ENCODE results near the gene SP4.
"Not testable (repeated sequence)": the region's sequence is repeated elsewhere in the genome, so short reads cannot be mapped to it uniquely, and the experiment has no call there.

The SP4 gene

DNA sequence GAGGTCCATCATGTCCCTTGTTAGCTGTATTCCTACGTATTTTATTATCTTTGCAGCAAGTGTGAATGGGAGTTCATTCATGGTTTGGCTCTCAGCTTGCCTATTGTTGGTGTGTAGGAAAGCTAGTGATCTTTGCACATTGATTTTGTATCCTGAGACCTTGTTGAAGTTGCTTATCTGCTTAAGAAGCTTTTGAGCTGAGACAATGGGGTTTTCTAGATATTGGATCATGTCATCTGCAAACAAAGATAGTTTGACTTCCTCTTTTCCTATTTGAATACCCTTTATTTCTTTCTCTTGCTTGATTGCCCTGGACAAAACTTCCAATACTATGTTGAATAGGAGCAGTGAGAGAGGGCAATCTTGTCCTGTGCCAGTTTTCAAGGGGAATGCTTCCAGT lies 104.6 kb downstream of the SP4 start:
- not testable (repeated sequence) for DNase-seq

DNA sequence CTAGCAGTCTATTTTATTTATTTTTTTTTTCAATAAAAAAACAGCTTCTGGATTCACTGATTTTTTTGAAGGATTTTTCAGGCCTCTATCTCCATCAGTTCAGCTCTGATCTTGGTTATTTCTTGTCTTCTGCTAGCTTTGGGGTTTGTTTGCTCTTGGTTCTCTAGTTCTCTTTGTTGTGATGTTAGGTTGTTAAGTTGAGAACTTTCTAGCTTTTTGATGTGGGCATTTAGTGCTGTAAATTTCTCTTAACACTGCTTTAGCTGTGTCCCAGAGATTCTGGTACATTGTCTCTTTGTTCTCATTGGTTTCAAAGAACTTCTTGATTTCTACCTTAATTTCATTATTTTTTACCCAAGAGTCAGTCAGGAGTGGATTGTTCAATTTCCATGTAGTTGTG lies 105.8 kb downstream of the SP4 start:
- DNase-seq: not testable (repeated sequence)

DNA sequence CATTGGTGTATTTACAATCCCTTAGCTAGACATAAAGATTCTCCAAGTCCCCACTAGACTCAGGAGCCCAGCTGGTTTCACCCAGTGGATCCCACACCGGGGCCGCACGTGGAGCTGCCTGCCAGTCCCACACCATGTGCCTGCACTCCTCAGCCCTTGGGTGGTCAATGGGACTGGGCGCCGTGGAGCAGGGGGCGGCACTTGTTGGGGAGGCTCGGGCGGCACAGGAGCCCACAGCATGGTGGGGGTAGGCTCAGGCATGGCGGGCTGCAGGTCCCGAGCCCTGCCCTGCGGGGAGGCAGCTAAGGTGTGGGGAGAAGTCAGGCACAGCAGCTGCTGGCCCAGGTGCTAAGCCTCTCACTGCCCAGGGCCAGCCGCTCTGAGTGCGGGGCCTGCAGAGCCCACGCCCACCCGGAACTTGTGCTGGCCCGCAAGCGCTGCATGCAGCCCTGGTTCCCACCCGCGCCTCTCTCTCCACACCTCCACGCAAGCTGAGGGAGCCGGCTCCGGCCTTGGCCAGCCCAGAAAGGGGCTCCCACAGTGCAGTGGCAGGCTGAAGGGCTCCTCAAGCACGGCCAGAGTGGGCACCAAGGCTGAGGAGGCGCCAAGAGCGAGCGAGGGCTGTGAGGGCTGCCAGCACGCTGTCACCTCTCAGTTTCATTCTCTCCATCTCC lies 108.7 kb downstream of the SP4 start:
- DNase-seq: not testable (repeated sequence)

DNA sequence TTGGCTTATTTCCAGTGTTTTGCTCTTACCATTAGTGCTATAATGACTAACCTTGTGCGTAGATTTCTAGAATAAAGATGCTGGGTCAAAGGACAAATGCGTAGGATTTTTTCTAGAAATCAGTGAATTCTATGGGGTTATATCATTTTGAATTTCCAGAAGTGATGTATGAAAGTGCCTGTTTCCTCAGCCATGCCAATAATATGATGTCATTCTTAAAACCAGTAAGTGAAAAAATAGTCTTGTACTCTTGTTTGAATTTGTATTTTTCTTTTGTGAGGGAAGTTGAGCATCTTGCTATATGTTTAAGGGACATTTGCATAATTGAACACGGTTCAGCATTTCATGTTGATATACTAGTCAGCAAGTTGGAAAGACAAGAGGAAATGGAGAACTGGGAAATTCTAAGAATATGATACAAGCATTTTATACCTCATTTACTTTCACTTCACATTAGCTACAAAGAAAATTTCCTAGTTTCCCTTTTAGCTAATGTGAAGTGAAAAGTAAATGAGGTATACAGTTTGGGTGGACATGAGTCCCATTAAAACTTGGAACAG lies 111.1 kb downstream of the SP4 start:
- no peak for DNase-seq

DNA sequence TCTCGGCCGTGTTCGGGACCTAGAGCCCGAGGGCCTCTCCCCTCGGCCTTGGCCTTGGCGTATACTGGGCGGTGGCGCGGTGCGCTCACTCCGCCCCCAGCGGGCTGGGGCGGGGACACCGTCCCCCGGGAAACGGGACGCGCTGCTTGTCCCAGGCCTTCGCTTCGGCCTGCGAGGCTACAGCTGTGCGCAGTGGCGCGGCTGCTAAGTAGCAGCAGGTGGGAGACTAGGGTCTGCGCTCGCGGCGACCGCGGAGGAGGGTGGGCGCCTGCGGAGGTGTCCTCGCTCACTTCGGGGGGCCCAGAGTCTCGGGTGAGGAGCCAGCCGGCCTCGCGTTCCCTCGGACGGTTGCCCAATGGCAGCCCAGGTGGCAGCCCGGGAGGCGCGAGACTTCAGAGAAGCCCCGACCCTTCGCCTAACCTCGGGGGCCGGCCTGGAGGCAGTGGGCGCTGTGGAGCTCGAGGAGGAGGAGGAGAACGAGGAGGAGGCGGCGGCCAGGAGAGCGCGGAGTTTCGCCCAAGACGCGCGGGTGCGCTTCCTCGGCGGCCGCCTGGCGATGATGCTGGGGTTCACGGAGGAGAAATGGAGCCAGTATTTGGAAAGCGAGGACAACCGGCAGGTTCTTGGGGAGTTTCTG lies 115.1 kb downstream of the SP4 start, which contains the start of gene DNAH11:
TSS of gene DNAH11 (plus strand) at position 149 of the 637 bp plus-strand sequence. CDS start at position 356, 207 bp downstream.
- no peak for DNase-seq

DNA sequence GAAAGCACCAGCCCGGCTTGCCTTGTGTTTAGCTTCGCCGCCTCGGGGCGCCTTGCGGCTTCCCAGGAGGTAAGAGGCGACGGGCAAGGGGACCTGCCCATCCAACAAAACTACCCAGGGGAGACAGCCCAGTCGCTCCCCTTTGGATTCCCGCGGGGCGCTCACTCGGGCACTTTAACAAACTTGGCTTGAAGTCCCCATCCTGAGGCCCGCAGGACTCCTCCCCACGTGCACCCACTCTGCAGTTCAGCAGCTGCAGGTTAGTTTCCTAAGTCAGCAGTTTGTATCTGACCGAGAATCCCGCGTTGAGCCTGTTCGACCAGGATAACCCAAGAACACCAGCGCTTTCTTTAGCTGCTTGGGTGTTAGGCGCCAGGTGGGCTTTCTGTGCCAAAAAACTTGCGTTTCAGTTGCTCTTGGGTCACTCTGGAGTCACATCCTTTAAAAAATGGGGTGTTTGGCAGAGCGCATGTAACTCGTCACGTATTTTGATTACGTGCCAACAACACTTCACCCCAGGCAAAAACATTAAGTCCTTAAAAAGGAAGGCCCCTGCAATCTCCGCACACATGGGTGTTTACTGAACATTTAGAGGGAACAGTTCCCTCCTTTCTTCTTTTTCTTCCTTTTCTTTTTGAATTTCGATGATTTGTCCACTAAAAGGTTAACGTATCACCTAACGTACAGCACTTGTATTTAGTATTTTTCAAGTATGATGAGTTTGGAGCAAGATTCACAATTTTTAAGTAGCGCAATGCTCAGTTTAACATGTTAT lies 115.8 kb downstream of the SP4 start:
- DNase-seq: no peak

DNA sequence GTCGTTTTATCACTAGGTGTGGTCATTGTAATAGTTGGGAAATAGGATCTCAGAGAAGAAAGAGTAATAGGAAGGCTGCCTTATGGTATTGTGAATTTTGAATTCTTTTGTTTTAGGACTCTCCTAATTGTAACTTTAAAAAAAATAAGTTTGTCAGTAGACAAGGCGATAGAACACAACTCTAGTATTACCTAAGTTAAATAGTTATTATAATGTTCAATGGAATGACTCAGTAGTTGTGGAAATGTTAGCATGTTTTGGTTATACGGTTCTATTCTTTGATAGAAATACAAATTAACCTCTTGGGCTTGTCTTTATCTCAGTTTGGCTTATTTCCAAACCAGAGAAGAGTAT lies 116.4 kb downstream of the SP4 start:
- DNase-seq: no peak

DNA sequence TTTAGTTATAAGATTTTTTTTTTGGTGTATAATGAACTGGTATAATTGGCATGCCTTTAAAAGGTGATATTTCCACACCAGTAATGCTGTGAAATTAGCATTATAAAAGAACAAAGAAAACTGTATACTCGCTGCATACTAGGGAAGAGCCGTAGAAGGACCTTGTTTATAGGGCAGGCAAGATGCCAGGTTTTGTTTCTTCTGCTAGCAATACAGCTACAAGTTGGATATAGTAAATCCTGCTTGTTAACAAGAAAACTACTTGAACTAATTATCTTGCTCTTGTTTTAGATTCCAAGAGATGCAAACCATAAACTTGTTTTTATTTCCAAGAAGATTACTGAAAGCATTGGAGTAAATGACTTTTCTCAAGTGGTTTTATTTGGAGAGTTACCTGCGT lies 116.8 kb downstream of the SP4 start:
- no peak for DNase-seq

DNA sequence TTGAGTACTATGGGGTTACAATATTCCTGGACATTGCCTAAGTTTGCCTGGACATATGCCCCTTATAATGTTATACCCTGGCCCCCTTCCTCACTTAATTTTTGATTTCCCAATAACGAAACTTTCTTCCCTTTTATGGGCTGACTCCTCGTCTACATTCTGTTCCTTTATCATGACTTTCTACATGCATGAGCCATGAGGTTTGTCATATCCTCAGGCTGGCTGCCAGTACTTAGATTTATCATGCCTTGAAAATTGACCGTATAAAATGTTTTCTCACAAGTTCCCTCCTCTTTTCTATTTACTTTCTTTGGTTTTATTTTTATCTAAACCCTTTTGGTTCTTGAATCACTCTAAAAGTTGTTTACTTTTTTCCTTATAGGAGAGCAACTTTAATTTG lies 119.6 kb downstream of the SP4 start:
- no peak for DNase-seq

DNA sequence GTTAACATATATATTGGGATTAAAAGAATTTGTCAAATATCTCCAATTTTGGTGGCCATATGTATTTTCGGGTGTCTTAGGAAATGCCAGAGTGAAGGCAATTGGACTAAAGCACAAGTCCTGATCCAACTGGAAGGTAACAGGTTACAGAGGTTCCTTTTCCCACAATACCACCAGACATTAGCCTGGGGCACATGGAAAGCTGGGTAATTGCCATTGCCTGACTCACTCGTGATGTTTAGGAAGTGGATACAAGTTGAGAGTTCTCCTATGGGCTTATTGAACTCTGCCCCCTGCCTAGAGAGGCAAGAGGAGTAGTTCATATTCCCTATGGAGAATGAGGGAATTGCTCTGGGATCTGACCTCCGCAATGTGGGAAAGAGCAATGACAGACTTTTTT lies 120.6 kb downstream of the SP4 start:
- DNase-seq: no peak

DNA sequence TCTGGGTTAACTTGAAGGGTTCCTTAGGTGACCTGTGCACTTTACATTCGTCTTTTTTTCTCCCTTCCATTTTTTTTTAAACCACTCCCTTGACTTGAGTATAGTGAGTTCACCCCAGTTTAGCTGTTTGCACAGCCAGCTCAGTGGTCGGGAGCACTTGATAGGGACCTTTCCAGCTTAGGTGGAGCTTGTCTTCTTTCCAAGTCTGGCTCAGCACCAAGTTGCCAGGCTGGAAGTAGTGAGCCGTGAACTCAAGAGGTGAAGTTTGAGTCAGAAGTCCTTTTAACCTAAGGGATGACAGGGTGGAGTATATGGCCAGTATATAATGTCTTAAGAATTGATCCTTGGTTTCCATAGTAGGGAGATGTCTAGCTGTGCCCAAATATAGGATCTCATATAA lies 122.2 kb downstream of the SP4 start:
- DNase-seq: no peak

DNA sequence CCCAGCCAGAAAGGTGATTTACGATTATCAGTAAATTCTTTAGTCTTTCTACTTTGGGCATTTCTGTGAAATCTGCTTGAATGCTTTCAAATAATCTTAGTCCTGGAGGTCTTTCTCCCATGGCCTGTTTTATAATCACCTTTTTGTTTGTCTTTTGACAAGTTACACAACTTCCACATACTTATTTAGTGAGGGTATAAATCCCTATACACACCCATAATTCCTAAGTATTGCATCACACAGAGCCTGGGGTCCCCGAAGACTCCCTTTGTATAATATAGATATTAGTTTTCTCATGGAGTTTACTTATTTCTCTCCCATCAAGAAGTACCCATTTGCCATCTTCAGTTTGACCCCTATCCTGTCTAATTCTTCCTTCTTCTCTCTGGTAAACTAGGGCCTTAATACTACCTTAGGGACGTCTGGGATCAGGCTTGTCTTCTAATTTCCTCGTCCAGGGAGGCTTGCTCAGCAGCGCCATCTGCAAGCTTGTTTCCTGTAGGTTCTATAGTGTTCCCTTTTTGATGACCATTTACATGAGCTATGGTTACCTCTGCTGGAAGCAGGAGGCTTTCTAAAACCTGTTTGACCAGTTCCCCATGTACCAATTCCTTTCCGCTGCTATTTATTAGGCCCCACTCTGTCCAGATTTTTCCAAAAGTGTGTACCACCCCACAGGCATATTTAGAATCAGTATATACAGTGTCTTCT lies 123.1 kb downstream of the SP4 start:
- no peak for DNase-seq

DNA sequence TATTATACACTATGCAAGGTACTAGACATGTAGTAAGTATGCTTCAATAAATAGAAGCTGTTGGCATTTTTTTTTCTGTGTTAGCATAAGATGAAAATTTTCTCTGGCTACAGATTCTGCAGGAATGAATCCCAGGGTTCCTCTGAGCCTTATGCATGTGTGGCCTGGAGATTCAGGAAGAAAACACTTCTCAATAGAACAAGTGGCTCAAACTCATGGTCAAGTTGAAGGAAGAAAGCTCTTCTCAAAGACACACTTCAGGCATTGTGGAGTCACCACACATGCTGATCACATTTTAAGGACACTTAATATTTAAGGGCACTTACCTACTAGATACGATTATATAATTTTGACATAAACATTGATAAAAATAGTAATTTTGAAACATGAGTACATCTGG lies 134.5 kb downstream of the SP4 start:
- no peak for DNase-seq

All from AML-193 (cell line).